GM12878 (cell line): Measurements from ENCODE around the gene GFRA4. TPM values are rescaled to one million over a fixed set of nuclear protein-coding genes. Genes with fewer than 3 reads are reported as not detected.

ENCODE experiments used
- ATAC-seq: fragments of 200-7000 bp; cut with Tn5 transposase; 3 replicates; pipeline ENCODE4 v1.9.1; 2020; ENCODE audit warnings: mild to moderate bottlenecking, moderate library complexity
- BruUV-seq: library from RNA; stranded (reverse); fragments of 400-500 nt; replicated peaks from 2 replicates; lab custom pipeline; 2021; lab: Mats Ljungman, UMichigan
- CTCF ChIA-PET: fragments of 300-600 bp; sonication (Branson Sonifier 250); formaldehyde crosslinking; extraction: SDS; loops from one replicate; lab custom pipeline; 2021; ENCODE audit warnings: inconsistent platforms; lab: Yijun Ruan, JAX
- POLR2A ChIA-PET: fragments of 350-600 bp; formaldehyde crosslinking; extraction: SDS; loops from one replicate; lab custom pipeline; 2021; ENCODE audit warnings: inconsistent platforms; lab: Charles Lee
- RAD21 ChIA-PET: fragments of 300-600 bp; sonication (Branson Sonifier 250); formaldehyde crosslinking; loops from one replicate; lab custom pipeline; 2023; ENCODE audit warnings: antibody characterized with exemption; ENCODE audit not compliant: unreplicated experiment; lab: Charles Lee
- SMC1A ChIA-PET: fragments of 300-600 bp; sonication (Branson Sonifier 250); formaldehyde crosslinking; loops from one replicate; lab custom pipeline; 2023; ENCODE audit not compliant: unreplicated experiment, uncharacterized antibody; lab: Charles Lee
- DNase-seq: peaks from one replicate; pipeline ENCODE4 v3.0.0-alpha.2; 2011; ENCODE audit warnings: low read depth, low spot score
- FAIRE-seq: peaks from 3 replicates; lab custom pipeline; 2011; peaks lifted over from hg19 to GRCh38; lab: Jason Lieb, UNC
- H2AFZ ChIP-seq: 2 replicates; pipeline ENCODE4 v1.6.0; 2011; ENCODE audit warnings: low read depth, low read length, control low read depth; ENCODE audit not compliant: control insufficient read depth
- H3K27ac ChIP-seq: 2 replicates; pipeline ENCODE4 v1.5.1; 2011; ENCODE audit warnings: control low read depth; ENCODE audit not compliant: control insufficient read depth, insufficient read depth
- H3K27me3 ChIP-seq, 2 experiments: replicated peaks in 1 of 2; 2 replicates each; pipeline versions ENCODE4 v1.6.0 to v1.6.1; 2011; ENCODE audit warnings: low read length in 1 of 2; ENCODE audit not compliant: control insufficient read depth in 2 of 2, insufficient read depth in 2 of 2
- H3K36me3 ChIP-seq, 2 experiments: 2 replicates each; pipeline ENCODE4 v1.5.1; 2011; ENCODE audit warnings: low read length in 1 of 2; ENCODE audit not compliant: control insufficient read depth in 2 of 2, insufficient read depth in 2 of 2
- H3K4me1 ChIP-seq: 2 replicates; pipeline ENCODE4 v1.6.1; 2011; ENCODE audit warnings: mild to moderate bottlenecking, low read length, moderate library complexity, mixed read lengths; ENCODE audit not compliant: control insufficient read depth, insufficient read depth
- H3K4me2 ChIP-seq: 2 replicates; pipeline ENCODE4 v1.6.0; 2011; ENCODE audit warnings: control low read depth; ENCODE audit not compliant: control insufficient read depth, insufficient read depth
- H3K4me3 ChIP-seq: fragments of 200-600 bp; sonication (generic); 2 replicates; pipeline ENCODE4 v1.5.1; 2016
- H3K79me2 ChIP-seq: 2 replicates; pipeline ENCODE4 v1.6.0; 2011; ENCODE audit warnings: low read length; ENCODE audit not compliant: control insufficient read depth, insufficient read depth
- H3K9ac ChIP-seq: 2 replicates; pipeline ENCODE4 v1.8.0; 2011; ENCODE audit warnings: low read length, control low read depth, mixed read lengths; ENCODE audit not compliant: control insufficient read depth, insufficient read depth
- H3K9me3 ChIP-seq: replicated peaks from 3 replicates; pipeline ENCODE4 v1.5.1; 2011; ENCODE audit warnings: mild to moderate bottlenecking, low read length; ENCODE audit not compliant: control insufficient read depth, insufficient read depth
- H4K20me1 ChIP-seq: 2 replicates; pipeline ENCODE4 v1.6.0; 2011; ENCODE audit not compliant: control insufficient read depth, insufficient read depth
- CBX3 ChIP-seq: fragments of 200-600 bp; sonication (generic); IDR thresholded peaks from 2 replicates; pipeline ENCODE4 v1.6.1; 2016; ENCODE audit warnings: low read depth, borderline replicate concordance
- GABPA ChIP-seq: IDR thresholded peaks from 2 replicates; pipeline ENCODE4 v1.6.1; 2014; ENCODE audit warnings: antibody characterized with exemption, low read depth, mild to moderate bottlenecking, inconsistent platforms
- KDM1A ChIP-seq: fragments of 200-600 bp; sonication (generic); IDR thresholded peaks from 2 replicates; pipeline ENCODE4 v1.6.1; 2016; ENCODE audit warnings: borderline replicate concordance
- MEF2B ChIP-seq: fragments of 450-650 bp; IDR thresholded peaks from 2 replicates; pipeline ENCODE4 v1.6.1; 2018; ENCODE audit warnings: mild to moderate bottlenecking, moderate library complexity; ENCODE audit not compliant: partially characterized antibody, poor library complexity, severe bottlenecking
- NFYB ChIP-seq: IDR thresholded peaks from 2 replicates; pipeline ENCODE4 v1.6.1; 2011; ENCODE audit warnings: low read depth, mild to moderate bottlenecking, low read length, improper control_type of control experiment, moderate library complexity; ENCODE audit not compliant: insufficient read depth
- NRF1 ChIP-seq: conservative IDR thresholded peaks from 2 replicates; pipeline ENCODE4 v1.6.1; 2011; ENCODE audit warnings: mild to moderate bottlenecking, low read depth, low read length, improper control_type of control experiment
- REST ChIP-seq: IDR thresholded peaks from 2 replicates; pipeline ENCODE4 v1.6.1; 2012; ENCODE audit warnings: mild to moderate bottlenecking, low read depth, low read length
- WRNIP1 ChIP-seq: IDR thresholded peaks from 2 replicates; pipeline ENCODE4 v1.6.1; 2011; ENCODE audit warnings: low read depth, low read length, improper control_type of control experiment, borderline replicate concordance
- YBX1 ChIP-seq: fragments of 450-650 bp; IDR thresholded peaks from 2 replicates; pipeline ENCODE4 v1.6.1; 2016; ENCODE audit warnings: antibody characterized with exemption
- WGBS: methylation state at CpG from one replicate; pipeline ENCODE4 v1.1.6; 2016; ENCODE audit warnings: low lambda C conversion rate; ENCODE audit not compliant: insufficient replicate concordance, insufficient coverage; ENCODE audit errors: missing lambda C conversion rate; 5-methylcytosine and 5-hydroxymethylcytosine counted together
- in situ Hi-C: fragments of 300-500 bp; cut with MboI; formaldehyde crosslinking; loops from 9 replicates; pipeline ENCODE4 v1.14.3; 2018; ENCODE audit warnings: mixed read lengths
- intact Hi-C: fragments of 100-400 bp; cut with micrococcal nuclease; formaldehyde crosslinking; loops from one replicate; pipeline ENCODE4 v1.14.2; 2022; ENCODE audit not compliant: unreplicated experiment
- polyA plus RNA-seq, 11 experiments: library from polyadenylated mRNA; depleted of rRNA in 4 of 11; unstranded in 6 of 11; stranded (reverse) in 5 of 11; fragments of >200 nt; fragmentation: Nextera tagmentation in 4 of 11; fragmentation: Illumina TruSeq in 1 of 11; extraction: Ambion mirVana in 4 of 11; extraction: Trizol in 1 of 11; gene quantifications; 1 replicate in 1 of 11; 2 replicates in 10 of 11; pipeline versions ENCODE4 v1.2.1 to v1.2.3, GENCODE V29; 2011 to 2016; ENCODE audit warnings: inconsistent platforms in 2 of 11, missing spikeins in 2 of 11, low read depth in 1 of 11
- total RNA-seq, 4 experiments: library from RNA; depleted of rRNA in 3 of 4; stranded (reverse); fragments of >200 nt in 3 of 4; fragmentation: Illumina TruSeq in 1 of 4; extraction: Trizol in 1 of 4; gene quantifications; 2 replicates each; pipeline versions ENCODE4 v1.2.1 to v1.2.3, GENCODE V29; 2013 to 2021

The GFRA4 gene
- total and polyA plus RNA-seq, 10 of the 15 experiments (the other 5 are each of a cell fraction or from before 2014, with no cell fraction given) = 0.04 TPM; not detected in 9

- no peak for DNase-seq
- no TSS peak for BruUV-seq
- Histone ChIP-seq H3K27me3 (peaks cover 3% of the 10 kb centered on the region in 2 experiments; a peak in 2 of 4 replicates), H3K27ac (no peak overlapping the region), H3K36me3 (no peaks in the 10 kb centered on the region), H3K9me3 (no peaks in the 10 kb centered on the region)
- ChIA-PET RAD21 (interaction anchor here (0.6 to 1.0 kb wide), 3 partner anchors 29 to 347 kb away, joined by 3 read pairs; no protein-coding TSS in a partner anchor), SMC1A (interaction anchor here (0.6 kb wide), 1 partner anchor 175 kb away, joined by 3 read pairs; no protein-coding TSS in a partner anchor)
- no peak for TF ChIP-seq NRF1
- no peak for TF ChIP-seq GABPA
- TF ChIP-seq CBX3 = no peak
- TF ChIP-seq NFYB = no peak
- no peak for TF ChIP-seq REST
- no peak for TF ChIP-seq WRNIP1
- no peak for TF ChIP-seq MEF2B
- no peak for TF ChIP-seq KDM1A
- no peak for TF ChIP-seq YBX1
- TF ChIP-seq, all 136 proteins: peak for 0
- ChIA-PET POLR2A (interaction anchor here (0.8 kb wide), 1 partner anchor 28 kb away, joined by 3 read pairs; no protein-coding TSS in a partner anchor), CTCF (interaction anchor here (0.6 to 1.0 kb wide), 2 partner anchors 18 to 37 kb away, joined by 3 read pairs; no protein-coding TSS in a partner anchor)
- Histone ChIP-seq H3K4me2 (no peak overlapping the region), H3K4me1 (no peaks in the 10 kb centered on the region; the same call in 1 of the 2 replicates), H4K20me1 (no peaks in the 10 kb centered on the region; the same call in 1 of the 2 replicates), H2AFZ (no peak overlapping the region), H3K9ac (no peak overlapping the region), H3K79me2 (no peaks in the 10 kb centered on the region), H3K4me3 (no peak overlapping the region)
- ATAC-seq = no peak
- 37% methylated on average over 14 of the region's 14 CpGs for WGBS
- intact Hi-C loops (loop anchor here (5.0 kb wide), 1 partner anchor 88 kb away; the partner anchor contains the start of gene ADISSP), in situ Hi-C loops (no loop called here)
- no peak for FAIRE-seq
Observed at GRCh38 chr20:3678856-3679720, 15.9 kb upstream of the GFRA4 start.
